ENCODE data around the gene ERCC5.
A peak's percentile ranks its signal among the peaks of the same experiment; 100 is the strongest.

Gene ERCC5

DNA sequence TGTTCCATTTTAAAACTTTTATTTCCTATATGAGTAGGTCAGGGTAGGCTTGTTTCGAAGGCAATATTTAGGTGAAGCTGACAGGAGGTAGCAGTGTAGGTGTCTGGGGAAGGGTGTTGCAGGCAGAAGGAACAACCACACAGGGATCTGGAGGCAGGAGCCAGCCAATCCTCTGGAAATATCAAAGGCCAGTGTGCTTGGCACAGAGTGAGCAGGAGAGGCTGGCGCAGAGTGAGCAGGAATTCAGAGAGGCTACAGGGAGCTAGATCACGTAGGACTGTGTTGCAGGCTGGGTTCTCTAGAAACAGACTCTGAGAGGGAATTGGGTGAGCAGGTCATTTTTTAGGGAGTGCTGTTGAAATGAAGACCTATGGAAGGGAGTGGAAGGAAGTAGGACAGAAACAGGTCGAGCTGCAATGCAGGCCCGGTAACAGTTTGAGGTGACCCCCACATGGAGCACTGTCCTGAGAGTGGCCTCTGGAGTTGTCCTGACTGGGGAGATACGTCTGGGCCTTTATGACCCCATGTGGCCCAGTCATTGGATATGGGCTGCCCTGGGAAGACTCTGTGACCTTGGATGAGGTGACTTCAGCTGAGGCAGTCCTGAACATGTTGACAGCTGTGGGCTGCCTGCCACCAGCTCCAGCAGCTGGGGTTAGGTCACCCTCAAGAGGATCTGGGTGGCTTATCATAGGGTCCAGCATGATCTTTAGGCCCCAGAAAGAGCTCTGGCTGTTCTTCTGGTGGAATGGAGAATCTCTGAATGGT is 51.7 kb downstream of the ERCC5 start:
- FAIRE-seq, result no peak

DNA sequence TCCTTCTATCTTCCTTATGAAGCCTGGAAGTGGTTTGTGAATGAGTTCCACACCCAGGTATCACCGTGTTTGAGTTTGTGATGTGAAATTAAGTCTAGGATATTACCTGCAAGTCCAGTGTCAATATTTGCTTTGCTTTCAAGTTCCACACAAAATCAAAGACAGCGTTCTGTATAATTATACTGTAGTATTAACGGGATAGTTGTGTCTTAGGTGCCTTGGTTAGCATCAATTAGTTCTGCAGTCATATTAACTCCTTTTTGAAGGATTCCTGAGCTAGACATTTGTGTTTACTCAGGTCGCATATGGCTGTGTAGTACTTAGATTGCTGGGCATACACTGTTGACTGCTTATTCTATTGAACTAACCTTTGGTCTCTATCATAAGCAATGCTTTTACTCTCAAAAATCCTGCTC is 54.4 kb downstream of the ERCC5 start:
- FAIRE-seq, result no peak

DNA sequence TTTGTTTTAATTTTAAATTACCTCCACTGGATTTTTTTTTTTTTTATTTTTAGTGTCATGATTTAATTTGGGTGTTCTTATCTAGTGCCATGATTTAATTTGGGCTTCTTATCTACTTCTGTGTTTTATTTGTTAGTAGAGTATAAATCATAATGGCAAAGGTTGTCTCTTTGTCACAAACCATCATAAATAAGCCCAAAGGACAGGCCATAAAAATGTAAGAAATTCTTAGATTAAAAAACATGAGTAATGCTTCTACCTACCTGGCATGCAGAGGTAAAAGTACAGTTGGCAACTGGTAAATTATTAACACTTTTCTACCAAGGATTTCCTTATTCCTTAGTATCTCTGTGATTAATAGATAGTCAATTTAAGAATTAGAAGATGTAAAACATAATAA is 55.2 kb downstream of the ERCC5 start:
- no peak for FAIRE-seq

DNA sequence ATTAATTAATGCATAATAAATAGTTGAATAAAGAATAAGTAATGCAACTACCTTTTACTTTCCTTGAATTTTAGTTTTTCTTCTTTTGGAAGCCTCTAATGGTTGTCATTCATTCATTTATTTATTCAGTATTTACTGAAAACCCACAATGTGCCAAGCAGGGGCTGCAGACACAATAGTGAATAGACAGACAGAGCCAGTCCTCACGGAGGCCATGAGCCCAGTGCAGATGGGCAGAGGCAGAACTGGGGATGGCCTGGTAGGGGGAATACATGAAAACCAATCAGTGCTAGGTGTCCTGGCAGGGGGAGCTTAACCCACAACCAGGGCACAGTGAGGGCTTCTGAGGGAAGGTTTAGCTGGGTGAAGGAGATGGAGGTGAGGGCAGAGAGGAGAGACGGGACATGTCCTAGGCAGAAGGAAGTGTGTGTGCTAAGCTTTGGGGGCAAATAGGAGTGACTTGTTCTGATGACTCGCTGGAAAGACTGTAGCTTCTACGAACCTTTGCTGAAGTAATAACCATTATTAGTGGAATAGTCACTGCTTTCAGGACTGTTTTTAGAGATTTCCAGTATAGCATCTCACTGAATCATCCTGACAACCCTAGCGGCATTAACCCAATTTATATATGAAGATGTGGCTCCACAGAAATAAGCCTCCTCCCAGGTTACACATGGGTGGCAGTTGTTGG is 55.9 kb downstream of the ERCC5 start:
- FAIRE-seq, result no peak

DNA sequence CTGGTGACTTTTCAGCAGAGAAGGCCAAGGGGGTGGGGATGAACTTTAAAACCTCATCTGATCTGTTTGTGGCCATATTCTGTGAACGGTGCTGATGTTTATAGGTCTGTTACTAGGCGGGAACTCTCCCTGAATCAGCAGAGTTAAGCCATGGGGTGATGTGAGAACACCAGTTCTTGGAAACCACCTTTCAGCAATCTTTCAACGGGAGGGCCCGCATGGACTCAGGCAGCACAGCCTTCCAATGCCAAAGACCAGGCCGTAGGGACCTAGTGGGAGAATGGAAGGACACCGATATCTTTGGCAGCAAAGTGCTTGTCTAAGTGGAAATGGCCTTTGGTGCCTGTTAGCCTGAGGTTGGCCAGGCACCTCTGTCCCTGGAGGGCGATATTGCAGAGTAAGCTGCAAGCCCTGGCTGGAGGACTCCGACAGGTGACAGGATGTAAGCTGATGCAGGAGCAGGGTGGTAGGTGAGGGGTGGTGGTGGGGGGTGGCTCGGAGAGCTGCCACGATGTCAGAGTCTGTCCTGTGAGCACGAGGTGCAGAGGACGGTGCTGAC is 57.0 kb downstream of the ERCC5 start:
- FAIRE-seq, result no peak

DNA sequence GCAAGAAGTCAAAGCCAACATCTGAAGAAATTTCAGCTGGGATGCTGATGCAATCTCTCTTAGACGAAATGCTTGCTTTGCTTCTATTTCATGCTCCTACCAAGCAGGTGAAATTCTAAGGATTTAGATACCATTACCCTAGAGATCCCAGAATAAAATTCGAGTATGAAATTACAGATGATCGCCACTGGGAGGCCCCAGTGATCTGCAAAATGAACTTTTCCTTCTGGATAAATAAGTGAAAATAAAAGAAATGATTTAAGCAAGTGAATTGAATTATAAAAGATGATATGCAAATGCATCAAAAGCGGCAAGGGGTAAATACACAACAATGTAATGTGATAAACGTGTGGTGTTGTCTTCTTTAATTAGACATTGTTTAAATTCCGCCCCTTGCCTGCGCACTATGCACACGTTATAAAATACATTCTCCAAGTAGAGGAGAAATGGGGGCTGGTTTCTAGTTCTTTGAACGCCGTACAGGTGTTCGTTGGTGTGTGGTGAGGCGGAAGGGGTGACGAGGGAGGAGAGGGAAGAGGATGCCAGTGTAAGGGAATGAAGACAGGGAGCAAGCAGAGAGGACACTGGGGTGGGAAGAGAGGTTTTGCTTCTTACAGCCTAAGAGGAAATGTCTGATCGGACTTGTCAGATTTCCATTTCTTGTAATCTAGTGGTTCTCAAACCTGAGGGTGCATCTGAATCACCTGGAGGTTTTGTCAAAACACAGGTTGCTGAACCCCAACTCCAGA is 58.0 kb downstream of the ERCC5 start:
- FAIRE-seq, result peak; percentile 61

DNA sequence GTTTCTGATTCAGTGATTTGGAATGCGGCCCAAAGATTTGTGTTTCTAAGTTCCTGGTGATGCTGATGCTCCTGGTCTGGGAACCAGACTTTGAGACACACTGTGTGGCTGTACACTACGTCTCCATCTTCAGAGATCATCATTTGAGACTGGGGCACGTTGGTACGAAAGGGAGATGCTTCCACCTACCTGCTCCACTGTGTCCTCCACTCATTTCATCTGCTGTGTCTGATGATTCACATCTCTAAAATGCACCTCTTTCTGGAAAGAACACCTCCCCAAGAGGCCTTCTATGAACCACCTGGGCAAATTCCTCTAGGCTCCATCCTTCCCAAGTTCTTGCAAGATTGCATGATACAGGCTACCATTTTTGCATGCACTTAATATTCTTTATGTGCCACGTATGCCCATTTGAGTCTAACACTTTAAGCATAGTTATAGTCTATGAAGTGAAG is 58.6 kb downstream of the ERCC5 start:
- no peak for FAIRE-seq

DNA sequence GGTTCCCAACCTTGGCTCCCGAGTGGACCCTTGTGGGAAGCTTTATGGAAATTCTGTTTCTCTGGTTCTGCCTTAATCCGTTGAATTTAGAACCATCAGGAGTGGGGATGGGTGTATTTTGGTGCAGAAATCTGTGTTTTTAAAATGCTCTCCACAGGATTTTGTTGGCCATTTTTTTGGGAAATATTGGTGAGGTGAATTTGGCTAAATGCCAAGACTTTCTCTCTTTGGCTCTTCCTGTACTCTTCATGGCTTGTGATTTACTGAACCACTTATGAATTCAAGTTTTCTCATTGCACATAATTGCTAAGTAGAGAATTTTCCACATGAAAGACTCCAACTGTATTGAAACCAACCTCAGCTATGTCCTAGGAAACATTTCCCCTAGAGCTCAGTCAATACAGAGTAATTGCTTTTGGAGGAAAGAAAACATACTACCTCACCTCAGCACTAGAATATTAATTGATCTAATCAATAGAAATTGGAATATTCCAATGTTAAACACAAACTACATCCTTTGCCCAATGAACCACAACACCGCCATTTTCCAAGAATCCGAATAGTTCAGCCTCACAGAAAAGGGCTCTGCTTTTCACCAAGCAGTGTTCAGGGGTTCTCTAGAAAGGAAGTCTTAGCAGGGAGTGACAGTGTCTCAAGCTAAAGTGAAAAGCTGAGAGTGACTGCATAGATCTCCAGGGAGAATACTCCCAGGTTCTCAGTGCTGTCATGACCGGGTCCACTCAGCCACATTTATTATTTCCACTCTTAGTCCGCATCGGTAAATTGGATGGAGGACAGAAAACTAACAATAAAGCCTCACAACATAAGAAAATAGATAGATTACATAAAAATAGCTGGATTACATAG is 60.3 kb downstream of the ERCC5 start:
- no peak for FAIRE-seq

DNA sequence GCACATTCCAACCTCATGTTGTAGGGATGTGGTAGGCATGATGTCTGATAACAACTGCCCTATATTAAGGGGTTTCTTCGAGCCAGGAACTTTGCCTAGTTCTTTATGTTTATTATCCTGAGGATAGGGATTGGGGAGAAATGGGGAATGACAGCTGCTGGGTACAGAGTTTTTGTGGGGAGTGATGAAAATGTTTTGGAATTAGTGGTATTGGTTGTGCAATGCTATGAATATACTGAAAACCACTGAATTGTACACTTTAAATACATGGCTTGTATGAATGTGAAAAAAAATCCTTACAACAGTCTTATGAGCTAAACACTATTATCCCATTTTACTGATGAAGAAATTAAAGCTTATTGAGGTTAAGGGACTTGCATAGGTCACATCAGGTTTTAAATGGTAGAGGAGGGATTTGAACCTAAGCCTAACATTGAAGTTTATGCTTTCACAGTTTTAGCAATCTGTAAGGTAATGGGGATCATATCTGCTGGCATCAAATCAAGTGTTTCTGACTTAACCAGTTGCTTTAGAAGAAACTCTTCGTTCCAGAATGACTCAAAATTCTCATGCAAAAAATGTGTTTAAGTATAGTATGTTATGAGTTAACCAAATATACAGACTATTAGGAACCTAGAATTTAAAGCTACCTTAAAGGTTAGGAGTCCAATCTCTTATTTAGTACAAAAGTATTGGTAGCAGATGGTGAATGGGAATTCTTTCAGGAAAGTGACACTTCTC is 61.4 kb downstream of the ERCC5 start:
- no peak for FAIRE-seq

DNA sequence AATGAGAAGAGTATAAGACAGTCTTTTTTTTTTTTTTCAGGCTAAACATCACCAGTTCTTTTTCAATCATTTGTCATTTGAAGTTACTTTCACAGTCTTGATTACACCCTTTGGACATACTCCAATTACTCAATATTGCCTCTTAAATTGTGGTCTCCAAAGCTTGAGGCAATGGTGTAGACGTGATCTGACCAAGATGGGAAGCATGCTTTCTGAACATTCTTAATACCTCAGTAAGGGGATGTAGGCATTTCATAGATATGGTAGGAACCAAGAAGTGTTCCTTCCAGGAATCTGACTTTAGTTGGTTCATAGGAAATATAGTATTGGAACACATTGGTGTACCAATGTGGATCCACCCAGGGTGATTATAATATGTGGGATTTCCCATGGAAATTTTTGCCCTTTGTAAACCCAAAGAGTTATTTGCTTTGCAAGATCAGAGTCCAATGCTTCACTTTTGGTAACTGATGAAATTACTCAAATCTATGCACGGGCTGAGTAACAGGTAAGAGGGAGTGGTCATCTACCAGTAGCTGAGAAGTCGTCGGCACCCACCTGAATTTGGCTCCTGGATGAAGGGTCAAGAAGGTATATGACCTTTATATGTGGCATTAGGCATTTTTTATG is 62.2 kb downstream of the ERCC5 start:
- FAIRE-seq, result no peak

DNA sequence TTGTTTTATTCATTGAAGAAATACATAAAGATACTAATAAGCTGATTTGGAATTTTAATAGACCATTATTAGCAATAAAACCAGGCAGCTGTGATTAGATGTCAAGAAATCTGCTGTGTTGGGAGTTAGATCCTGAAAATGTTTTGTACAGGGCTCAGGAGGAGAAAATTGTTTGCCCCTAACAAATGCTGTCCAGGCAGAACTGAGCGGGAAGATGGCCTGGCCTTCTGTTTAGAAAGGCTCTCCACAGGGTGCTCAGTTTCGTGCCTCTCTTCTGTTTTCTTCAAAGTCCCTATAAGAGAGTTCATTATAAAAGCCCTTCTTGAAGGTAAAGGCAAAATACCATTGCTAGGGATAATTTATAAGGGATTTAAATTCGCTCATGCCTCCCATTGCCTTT is 64.1 kb downstream of the ERCC5 start:
- no peak for FAIRE-seq

DNA sequence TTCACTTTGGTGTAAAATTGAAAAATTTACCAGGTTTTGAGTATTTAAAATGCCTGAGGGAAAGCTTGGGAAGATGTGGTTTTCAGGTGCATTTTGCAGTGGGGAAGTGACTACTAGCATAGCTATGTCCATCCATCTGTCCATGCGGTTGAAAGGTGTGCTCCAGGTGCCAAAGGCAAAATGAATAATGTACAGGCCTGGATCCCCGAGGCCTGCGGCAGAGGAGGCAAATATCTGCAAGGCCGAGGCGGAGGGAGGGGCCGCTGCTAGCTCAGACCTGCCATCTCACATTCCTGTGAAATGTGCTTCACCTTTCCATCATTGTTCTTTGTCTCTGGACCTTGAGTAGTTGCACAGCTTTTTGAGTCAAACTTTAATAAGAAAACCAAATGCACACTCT is 65.5 kb downstream of the ERCC5 start:
- FAIRE-seq, result no peak

DNA sequence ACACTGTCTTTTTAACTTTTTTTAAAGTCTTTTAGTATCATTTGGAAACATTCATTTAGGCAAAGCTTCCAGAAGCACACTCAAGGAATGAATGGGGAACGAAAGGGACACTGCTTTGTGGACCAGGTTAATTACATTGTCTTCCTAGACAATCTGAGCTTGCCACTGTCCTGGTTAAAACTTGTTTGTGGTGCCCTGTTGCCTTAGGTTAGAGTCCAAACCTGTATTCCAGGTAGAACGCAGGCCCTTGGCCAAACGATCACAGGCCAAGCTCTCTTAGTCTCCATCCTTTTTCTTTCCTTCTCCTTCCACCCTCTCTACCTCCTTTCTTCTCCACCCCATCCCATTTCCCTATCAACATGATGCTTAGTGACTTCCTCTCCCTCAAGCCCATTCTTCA is 66.8 kb downstream of the ERCC5 start:
- no peak for FAIRE-seq

DNA sequence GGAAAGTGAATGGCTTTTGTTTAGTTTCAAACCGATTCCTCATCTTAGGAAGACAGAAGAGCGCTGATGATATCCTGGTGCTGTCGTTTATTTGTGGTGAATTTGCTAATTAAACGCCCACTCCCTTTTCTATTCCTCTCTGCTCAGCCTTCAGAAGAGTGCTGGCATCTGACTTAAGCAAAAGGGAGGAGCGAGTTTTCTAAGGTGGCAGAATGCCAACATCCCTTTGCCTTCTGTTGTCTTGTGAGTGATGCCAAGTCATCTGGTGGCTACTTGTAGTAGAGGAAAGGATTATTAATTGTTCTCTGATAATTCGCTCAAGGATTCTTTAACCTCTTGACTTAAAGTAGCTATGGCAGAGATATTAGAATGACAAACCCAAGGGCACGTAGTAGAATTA is 68.1 kb downstream of the ERCC5 start:
- no peak for FAIRE-seq

DNA sequence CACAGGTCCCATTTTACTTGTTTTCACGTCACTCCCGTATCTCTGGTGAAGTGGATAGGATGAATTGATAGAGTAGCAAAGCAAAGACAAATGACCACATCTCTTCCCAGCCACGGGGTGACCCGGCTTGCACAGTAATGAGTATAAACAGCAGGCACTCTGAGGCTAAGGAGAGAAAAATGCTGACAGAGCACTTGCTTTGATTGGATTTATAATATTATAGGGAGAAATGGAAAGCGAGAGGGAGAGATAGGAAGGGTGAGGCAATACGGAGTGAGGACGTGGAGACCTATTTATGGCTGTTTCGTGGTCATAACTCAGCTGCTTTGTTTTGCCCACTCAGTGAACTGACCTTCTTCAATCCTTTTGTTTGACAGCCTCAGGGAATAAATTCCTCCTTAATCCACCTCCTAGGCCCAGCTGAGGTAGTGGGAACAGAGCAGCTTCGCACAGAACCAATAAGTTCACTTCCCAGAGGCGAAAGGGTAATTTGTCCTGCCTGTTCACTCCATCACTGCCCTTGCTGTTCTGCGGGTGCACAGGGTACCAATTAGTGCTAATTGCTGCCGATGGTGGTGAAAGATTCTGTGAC is 68.6 kb downstream of the ERCC5 start:
- FAIRE-seq, result no peak

DNA sequence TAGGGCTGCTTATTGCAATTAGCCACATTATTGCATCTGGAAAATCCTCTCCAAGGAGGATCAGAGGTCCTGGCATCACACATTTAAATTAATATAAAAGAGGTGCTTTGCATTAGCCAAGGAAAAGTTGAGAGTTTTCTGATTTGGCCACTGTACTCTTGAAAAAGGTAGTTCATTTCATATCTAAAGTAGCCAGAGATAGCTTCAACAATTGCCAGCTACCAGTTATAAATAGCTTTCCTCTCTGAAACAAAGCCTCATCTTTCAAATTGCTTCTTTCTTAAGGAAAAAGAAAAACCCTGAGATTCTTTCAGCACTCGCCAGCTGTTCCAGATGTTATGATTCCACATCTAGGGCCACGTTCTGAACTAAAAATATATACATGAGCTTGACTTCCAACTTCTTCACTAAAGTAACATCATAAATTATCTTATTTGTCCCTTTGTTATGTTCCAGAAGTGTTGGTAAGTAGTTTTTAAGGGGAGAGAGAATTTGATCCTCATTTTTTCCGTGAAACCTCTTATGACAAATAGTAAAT is 69.6 kb downstream of the ERCC5 start:
- FAIRE-seq, result no peak

DNA sequence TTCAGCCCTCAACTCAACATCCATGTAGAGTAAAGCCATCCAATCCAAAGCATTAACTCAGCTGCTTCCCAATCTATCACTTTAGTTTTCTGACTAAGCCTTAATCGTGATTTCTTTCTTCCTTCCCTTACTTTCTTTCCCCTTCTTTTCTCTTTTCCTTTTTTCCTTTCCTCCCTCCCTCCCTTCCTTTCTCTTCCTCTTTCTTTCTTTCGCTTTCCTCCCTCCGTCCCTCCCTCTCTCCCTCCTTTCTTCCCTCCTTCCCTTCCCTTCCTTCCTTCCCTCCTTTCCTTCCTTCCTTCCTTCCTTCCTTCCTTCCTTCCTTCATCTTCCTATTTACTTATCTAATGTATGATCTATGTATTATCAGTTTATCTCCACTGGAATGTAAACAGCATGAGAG is 71.2 kb downstream of the ERCC5 start:
- no peak for FAIRE-seq

DNA sequence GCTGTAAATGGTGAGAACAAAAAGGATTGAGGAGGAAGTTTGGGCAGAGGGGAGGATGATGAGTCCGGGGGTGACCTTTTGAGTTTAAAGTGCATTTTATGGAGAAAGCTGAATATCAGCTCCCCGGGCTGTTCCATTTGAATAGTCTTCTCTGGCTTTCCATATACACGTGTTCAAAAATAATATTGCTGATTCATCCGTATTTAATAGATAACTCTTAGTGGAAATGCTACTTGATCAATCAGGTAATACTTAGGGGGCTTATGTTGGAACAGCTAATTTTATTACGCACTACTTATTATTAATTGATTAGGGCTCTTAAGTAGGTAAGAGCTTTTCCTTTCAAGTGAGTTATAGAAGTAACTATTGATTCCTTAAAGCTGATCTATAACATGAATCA is 76.4 kb downstream of the ERCC5 start:
- no peak for FAIRE-seq
